Inflammatory macrophage (primary cell): ENCODE results near the gene ORC2.
A peak's percentile ranks its signal among the peaks of the same experiment; 100 is the strongest.

ENCODE experiments used
- DNase-seq, 2 donors: peaks; one replicate each; pipeline ENCODE4 v3.0.0-alpha.2; 2020 to 2022

ORC2 gene

GRCh38 chr2:200930947-200931626 is 32.4 kb downstream of the ORC2 start:
- peak; percentile 52 to 70 for DNase-seq

- DNase-seq: no peak
Measured at GRCh38 chr2:200929334-200930249, 33.9 kb downstream of the ORC2 start.

DNA sequence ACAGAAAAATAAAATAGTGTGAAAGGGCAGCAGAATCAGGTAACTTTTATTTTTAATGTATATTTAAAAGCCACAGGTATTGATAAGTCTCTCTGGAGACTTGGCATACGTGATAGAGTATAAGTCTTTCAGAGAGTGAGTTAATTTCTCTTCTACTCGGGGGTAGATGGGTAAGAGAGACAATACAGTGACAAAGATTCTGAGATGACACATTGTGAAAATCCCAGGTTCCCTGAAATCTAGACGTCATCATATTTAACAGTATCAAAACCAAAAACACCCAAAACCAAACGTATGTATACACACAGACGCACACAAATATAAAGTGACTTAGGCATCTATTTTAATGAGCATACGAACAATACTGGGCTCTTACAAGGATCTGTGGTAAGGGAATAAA is 41.0 kb downstream of the ORC2 start:
- no peak for DNase-seq

DNA sequence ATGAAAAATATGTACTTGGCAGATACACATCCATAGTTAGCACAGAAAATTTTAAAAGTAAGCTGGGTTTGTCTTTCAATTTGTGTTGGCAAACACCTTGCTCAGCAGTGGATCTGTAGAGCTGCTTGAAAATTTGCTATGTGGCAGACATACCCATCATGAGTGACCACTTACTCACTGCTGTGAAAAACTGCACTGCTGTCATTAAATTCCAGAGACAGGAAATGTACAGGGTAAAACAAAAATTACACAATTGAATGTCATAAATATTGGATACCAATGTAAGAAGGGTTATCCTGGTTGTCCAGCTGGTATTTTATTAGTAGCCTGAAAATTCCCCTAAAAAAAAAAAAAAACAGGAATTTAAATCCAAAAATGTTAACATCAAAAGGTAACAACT is 49.8 kb downstream of the ORC2 start:
- DNase-seq: no peak

DNA sequence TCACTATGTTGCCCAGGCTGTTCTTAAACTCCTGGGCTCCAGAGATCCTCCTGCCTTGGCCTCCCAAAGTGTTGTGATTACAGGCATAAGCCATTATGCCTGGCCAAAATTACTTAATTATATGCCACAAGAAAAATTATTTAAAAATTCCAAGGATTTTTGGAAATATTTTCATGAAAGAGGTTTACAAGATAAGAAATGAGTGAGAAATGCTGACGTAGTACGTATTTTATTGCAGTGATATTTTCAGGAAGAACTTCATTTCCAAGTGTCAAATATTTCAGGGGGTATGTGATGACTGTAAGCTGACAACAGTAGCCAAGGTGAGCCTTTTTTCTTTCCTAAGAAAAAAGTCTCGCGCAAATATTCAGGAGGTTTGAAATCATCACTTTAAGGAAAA is 53.5 kb downstream of the ORC2 start:
- DNase-seq: no peak

DNA sequence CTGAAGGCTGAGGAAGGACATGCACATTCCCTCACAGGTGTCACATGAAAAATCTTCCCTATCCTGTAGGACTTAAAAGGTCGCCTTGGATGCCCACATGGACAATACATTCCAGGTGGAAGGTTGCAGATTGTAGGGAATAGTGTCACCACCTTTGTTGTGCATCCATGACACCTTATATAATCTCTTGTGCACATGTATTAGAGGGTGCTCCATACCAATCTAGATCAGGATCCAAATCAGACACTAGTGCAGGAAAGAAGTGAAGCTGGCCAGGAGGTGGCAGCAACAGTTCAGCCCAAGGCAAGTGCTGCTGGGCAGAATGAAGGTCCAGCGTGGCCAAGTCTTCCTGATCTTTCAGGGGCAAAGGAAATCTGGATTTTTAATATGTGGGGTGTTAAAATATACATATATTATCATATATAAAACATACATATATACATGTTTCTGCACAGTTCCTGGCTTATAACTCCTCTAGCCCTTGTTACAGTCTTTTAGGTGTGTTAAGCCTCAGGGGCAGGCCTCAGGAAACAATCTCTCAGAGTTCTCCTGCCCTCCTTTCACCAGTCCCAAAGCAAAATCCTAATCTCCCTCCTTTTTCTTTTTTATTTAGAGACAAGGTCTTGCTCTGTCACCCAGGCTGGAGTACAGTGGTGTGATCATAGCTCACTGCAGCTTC is 57.7 kb downstream of the ORC2 start:
- peak; percentile 64 to 70 for DNase-seq

DNA sequence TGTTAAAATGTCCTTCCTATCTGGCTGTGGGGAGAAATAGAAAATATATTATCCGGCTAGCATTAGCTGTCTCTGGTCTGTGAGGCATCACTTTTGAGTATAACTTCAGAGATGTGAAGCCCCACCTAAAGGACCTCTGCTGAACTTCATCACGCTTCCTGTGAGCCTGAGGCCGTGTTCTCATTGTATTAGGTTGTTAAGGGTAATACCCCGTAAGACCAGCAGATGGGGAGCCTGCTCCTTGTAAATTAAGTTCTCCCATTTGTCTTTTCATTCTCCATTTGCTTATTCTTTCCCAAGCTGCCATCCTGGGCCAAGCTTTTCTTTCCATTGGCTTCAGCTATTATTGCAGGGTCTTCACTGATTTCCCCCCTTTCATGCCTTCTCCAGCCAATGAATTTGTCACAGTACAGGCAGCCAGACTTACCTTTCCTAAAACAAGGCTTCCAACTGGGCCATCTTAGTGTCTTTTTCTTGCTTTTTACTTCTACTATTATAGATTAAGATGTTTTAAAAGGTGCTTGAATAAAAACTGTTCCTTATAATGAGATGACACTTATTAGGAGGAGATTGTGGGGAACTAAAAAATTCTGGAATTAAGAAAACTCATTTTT is 61.9 kb downstream of the ORC2 start:
- DNase-seq: peak; percentile 84 to 85

DNA sequence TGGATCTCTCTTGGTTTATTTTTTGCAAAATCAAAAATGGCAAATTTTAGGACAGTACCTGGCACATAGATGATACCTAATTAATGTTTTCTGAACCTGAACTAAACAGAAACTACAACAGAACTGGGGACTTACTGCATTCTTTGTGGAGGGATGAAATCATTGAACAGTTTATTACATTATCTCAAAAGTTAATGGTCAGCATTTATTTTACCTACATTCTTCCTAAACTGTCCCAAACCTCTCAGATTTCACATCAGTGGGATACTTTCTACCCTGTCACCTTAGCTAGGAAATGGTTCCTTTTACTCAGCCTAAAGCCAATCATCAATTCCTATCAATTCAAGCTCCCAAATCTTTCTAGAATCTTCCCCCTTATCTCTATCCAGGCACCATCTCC is 64.0 kb downstream of the ORC2 start:
- DNase-seq: no peak

DNA sequence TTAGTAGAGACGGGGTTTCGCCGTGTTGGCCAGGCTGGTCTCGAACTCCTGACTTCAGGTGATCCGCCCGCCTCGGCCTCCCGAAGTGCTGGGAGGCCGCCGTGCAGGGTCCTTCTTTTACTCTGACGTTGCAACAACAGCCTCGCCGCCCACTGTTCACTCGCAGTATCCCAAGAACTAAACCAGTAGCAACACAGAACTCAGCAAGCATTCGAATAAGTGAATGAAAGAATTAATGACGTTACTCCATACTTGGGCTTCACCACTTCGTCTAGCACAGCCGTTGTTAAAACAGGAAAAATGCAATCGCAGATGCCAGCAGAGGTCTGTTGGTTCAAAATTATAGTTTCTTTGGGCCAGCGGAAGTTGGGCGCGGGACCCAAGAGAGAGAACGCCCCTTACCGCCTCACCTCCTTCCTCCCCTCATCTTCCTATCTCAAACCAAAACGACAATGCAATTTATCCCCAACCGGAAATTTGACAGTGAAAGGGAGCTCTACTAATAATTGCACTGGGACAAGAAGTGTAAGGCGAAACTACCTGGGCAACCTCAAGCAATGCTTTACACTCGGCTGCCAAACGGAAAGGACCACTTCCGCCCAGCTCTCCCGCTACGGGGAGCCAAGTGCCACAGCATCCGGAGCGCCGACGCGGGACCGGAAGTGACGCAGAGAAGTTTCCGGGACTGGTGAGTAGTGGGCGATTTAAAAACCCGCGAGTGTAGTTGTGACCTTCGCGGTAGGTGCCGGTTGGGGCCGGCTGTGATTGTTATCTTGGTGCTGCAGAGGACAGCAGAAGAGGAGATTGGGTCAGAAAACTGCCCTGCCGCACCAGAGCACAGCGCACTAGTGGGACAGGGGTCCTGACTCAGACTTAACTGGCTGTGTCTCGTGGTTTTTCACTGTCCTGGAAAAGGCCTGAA is 74.5 kb downstream of the ORC2 start, which contains the start of the genes NIF3L1 and PPIL3:
Gene NIF3L1 (plus strand): TSS at position 668 of the 922 bp plus-strand sequence. CDS start 2,573 bp downstream, outside the sequence.
Gene PPIL3 (minus strand): TSS at position 374 of the 922 bp plus-strand sequence. CDS start 1,462 bp downstream, outside the sequence.
- DNase-seq: peak; percentile 98 to 99

DNA sequence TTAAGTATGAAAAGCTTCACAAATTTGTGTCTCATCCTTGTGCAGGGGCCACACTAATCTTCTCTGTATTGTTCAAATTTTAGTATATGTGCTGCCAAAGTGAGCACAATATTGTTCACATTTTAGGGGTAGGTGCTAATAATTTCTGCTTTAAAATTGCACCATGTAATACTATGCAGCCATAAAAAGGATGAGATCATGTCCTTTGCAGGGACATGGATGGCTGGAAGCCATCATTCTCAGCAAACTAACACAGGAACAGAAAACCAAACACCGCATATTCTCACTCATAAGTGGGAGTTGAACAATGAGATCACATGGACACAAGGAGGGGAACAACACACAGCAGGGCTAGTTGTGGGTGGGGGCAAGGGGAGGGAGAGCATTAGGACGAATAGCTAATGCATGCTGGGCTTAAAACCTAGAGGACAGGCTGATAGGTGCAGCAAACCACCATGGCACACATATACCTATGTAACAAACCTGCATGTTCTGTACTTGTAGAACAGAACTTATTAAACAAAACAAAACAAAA is 81.7 kb downstream of the ORC2 start:
- DNase-seq: peak; percentile 23 to 58

- no peak for DNase-seq
Measured at GRCh38 chr2:200878289-200878880, 85.1 kb downstream of the ORC2 start.

GRCh38 chr2:200877443-200877842 is 86.0 kb downstream of the ORC2 start:
- no peak for DNase-seq

DNA sequence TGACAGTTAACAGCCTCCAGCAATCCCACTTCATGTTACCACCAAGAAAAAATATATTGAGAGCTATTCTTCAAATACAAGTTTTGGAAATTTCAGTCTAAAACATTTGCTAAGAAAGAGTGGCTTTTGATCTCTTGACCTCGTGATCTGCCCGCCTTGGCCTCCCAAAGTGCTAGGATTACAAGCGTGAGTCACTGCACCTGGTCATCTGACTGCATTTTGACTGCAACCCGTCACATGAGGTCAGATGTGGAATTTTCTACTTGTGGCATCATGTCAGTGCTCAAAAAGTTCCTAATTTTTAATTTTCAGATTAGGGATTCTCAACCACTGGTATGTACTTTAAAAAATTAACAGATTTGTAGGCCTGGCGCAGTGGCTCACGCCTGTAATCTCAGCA is 89.9 kb downstream of the ORC2 start:
- peak; percentile 50 to 65 for DNase-seq

- DNase-seq: no peak
Measured at GRCh38 chr2:200871151-200871550, 92.3 kb downstream of the ORC2 start.

GRCh38 chr2:200869014-200869413 is 94.4 kb downstream of the ORC2 start:
- DNase-seq: no peak

DNA sequence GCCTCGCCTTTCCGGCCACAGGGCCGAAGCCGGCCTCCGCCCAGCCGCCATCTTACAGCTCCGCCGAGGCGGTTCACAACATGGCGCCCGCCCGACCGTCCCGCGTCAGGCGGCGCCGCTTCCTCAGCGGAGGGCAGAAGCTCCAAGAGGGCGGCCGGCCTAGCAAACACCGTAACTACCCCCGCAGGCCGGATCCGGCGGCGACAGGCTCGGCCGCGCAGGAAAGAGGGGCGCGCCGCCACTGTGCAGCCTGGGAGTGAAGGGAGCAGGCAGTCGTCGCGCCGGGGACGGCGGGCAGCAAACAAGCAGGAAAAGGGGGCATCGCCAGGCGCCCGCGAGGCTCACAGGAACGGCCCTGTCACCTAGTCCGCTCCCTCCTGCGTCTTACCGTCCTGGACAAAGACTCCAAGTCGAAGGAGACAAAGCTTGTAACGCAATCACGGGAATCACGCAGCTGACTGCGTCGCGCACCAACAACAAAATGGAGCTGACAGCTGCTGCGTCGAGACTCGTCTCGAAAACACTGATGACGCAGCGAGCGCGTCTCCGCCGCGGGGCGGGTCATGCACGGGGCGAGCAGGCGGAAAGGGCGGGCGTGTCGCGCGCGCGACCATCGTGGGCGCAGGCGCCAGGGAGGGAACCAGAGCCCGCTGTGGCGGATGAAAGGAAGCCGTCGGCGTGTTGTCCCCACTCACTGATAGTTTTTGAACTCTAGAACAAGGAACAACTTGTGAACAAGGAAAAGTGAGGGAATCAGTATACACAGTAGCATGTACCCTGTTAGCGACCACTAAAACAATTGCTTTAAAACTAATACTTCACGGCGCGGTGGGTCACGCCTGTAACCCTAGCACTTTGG is 99.1 kb downstream of the ORC2 start, which contains the start of gene CLK1:
Gene CLK1 (minus strand): TSS at position 483 of the 859 bp plus-strand sequence. CDS start 2,796 bp downstream, outside the sequence.
- peak; percentile 97 to 99 for DNase-seq

GRCh38 chr2:200863782-200864175 is 99.7 kb downstream of the ORC2 start:
- peak; percentile 80 to 85 for DNase-seq

DNA sequence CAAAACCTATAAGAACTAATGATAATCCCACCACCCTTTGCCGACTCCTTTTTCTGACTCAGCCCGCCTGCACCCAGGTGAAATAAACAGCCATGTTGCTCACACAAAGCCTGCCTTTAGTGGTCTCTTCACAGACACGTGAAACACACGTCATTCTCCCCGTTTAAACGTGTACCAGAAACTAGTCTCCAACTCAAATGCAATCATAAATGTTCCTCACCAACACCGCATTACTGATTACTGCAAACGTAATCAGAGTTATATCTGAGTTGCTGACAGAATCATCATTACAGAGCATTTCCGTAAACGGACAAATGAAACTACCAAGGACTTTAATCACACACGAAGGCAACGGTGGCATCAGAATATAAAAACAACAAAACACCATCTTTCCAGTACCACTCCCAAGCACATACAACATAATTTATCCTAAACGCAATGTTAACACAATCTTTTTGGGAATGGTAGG is 100.9 kb downstream of the ORC2 start:
- peak; percentile 57 to 60 for DNase-seq

DNA sequence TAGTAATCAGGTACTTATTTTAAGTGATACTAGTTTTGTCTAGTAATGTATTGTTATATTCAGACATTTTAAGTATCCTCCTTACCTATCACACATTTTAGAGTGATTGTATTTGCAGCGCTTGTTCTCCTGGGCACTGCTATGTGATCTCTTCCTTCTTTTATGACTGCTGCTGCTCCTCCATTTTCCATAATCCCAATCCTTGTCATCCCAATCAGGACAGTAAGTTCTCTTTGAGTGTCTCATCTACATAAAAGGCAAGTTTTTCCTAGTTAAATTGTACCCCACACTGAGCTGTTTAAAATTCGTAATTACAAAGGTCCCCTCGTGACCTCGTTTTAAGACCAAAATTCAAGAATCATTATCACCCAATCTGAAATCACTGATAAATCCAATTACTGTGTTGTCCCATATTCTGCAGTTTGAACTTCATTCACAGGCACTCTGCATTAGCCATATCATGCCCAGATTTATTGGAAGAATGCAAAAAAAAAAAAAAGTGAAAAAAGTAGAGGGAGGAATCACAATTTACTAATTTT is 101.8 kb downstream of the ORC2 start:
- DNase-seq: no peak
